GM23338 (cell line): ENCODE results near the gene WDR74. TPM values are rescaled to one million over a fixed set of nuclear protein-coding genes. Genes with fewer than 3 reads are reported as not detected.

Source experiments
- ATAC-seq: fragments of 200-7000 bp; cut with Tn5 transposase; 3 replicates; pipeline ENCODE4 v1.9.1; 2020
- DNase-seq: peaks from one replicate; pipeline ENCODE4 v3.0.0-alpha.2; 2015; ENCODE audit warnings: low spot score
- H2AFZ ChIP-seq: fragments of 200-600 bp; sonication (generic); 2 replicates; pipeline ENCODE4 v1.8.0; 2016; ENCODE audit warnings: antibody characterized with exemption, mild to moderate bottlenecking, moderate library complexity
- H3F3A ChIP-seq: fragments of 200-600 bp; sonication (generic); replicated peaks from 2 replicates; pipeline ENCODE4 v1.8.0; 2017; ENCODE audit warnings: antibody characterized with exemption, mixed run types, low read depth
- H3K27ac ChIP-seq: fragments of 200-600 bp; sonication (generic); 2 replicates; pipeline ENCODE4 v1.6.1; 2016; ENCODE audit warnings: low read depth
- H3K27me3 ChIP-seq: fragments of 200-600 bp; sonication (generic); 2 replicates; pipeline ENCODE4 v1.8.0; 2016; ENCODE audit warnings: mild to moderate bottlenecking, mixed run types, moderate library complexity; ENCODE audit not compliant: insufficient read depth
- H3K36me3 ChIP-seq: fragments of 200-600 bp; sonication (generic); 2 replicates; pipeline ENCODE4 v1.8.0; 2016; ENCODE audit warnings: mild to moderate bottlenecking; ENCODE audit not compliant: insufficient read depth
- H3K4me1 ChIP-seq: fragments of 200-600 bp; sonication (generic); 2 replicates; pipeline ENCODE4 v1.8.0; 2016; ENCODE audit warnings: mild to moderate bottlenecking, moderate library complexity; ENCODE audit not compliant: insufficient read depth
- H3K4me2 ChIP-seq: fragments of 200-600 bp; sonication (generic); 2 replicates; pipeline ENCODE4 v1.7.1; 2017; ENCODE audit warnings: mixed run types
- H3K4me3 ChIP-seq: fragments of 200-600 bp; sonication (generic); 2 replicates; pipeline ENCODE4 v1.6.1; 2016; ENCODE audit warnings: mixed run types
- H3K79me2 ChIP-seq: fragments of 200-600 bp; sonication (generic); replicated peaks from 2 replicates; pipeline ENCODE4 v1.8.0; 2017; ENCODE audit warnings: mild to moderate bottlenecking; ENCODE audit not compliant: insufficient read depth
- H3K9me2 ChIP-seq: fragments of 200-600 bp; sonication (generic); 2 replicates; pipeline ENCODE4 v1.8.0; 2017; ENCODE audit not compliant: insufficient read depth
- H4K20me1 ChIP-seq: fragments of 200-600 bp; sonication (generic); replicated peaks from 2 replicates; pipeline ENCODE4 v1.8.0; 2017; ENCODE audit warnings: mild to moderate bottlenecking; ENCODE audit not compliant: insufficient read depth
- H3K27ac Mint-ChIP-seq: 2 replicates; pipeline ENCODE4 v1.8.0; 2020; ENCODE audit warnings: inconsistent platforms, mild to moderate bottlenecking, moderate library complexity, mixed read lengths
- H3K27me3 Mint-ChIP-seq: 3 replicates; pipeline ENCODE4 v1.8.0; 2022; ENCODE audit warnings: low read depth, mild to moderate bottlenecking, moderate library complexity, mixed read lengths, inconsistent platforms; ENCODE audit not compliant: insufficient read depth, poor library complexity
- H3K36me3 Mint-ChIP-seq: 3 replicates; pipeline ENCODE4 v1.8.0; 2021; ENCODE audit warnings: low read depth, mild to moderate bottlenecking, inconsistent platforms, moderate library complexity, mixed read lengths
- H3K4me1 Mint-ChIP-seq: 3 replicates; pipeline ENCODE4 v1.8.0; 2020; ENCODE audit warnings: mild to moderate bottlenecking, inconsistent platforms, mixed read lengths
- H3K4me3 Mint-ChIP-seq: 3 replicates; pipeline ENCODE4 v1.8.0; 2021; ENCODE audit warnings: moderate library complexity, mild to moderate bottlenecking, inconsistent platforms, mixed read lengths
- H3K9me3 Mint-ChIP-seq: 3 replicates; pipeline ENCODE4 v1.8.0; 2020; ENCODE audit warnings: moderate library complexity, mild to moderate bottlenecking, inconsistent platforms, mixed read lengths
- CTCF ChIP-seq, 2 experiments: fragments of 200-600 bp in 1 of 2; sonication (generic) in 1 of 2; conservative IDR thresholded peaks; 2 replicates each; pipeline versions ENCODE4 v1.5.1 to v1.6.1; 2016 to 2017; ENCODE audit warnings: antibody characterized with exemption in 2 of 2, low read depth in 2 of 2, mild to moderate bottlenecking in 2 of 2, moderate library complexity in 1 of 2
- ETS1 ChIP-seq: IDR thresholded peaks from 2 replicates; pipeline ENCODE4 v1.6.1; 2016; ENCODE audit warnings: antibody characterized with exemption
- EZH2 ChIP-seq: fragments of 200-600 bp; sonication (generic); IDR thresholded peaks from one replicate; pipeline ENCODE4 v1.8.0; 2017; ENCODE audit warnings: antibody characterized with exemption, mild to moderate bottlenecking, low read depth; ENCODE audit not compliant: unreplicated experiment
- NANOG ChIP-seq: IDR thresholded peaks from 2 replicates; pipeline ENCODE4 v1.6.1; 2016; ENCODE audit warnings: antibody characterized with exemption, borderline replicate concordance
- POLR2AphosphoS5 ChIP-seq: IDR thresholded peaks from 2 replicates; pipeline ENCODE4 v1.6.1; 2016; ENCODE audit warnings: antibody characterized with exemption, low read depth
- STAT1 ChIP-seq: IDR thresholded peaks from one replicate; pipeline ENCODE4 v1.6.1; 2016; ENCODE audit warnings: antibody characterized with exemption; ENCODE audit not compliant: unreplicated experiment
- ZNF114 ChIP-seq: fragments of 250-450 bp; sonication (Bioruptor Pico); IDR thresholded peaks from 2 replicates; pipeline ENCODE4 v1.5.0; 2020; ENCODE audit warnings: mild to moderate bottlenecking, moderate library complexity
- ZNF331 ChIP-seq: fragments of 250-450 bp; sonication (Bioruptor Pico); IDR thresholded peaks from 2 replicates; pipeline ENCODE4 v1.5.0; 2020; ENCODE audit warnings: low read depth, mild to moderate bottlenecking, moderate library complexity
- ZNF462 ChIP-seq: fragments of 250-450 bp; sonication (Bioruptor Pico); IDR thresholded peaks from 2 replicates; pipeline ENCODE4 v1.5.0; 2020; ENCODE audit warnings: mild to moderate bottlenecking, moderate library complexity
- polyA plus RNA-seq: library from polyadenylated mRNA; unstranded; fragments of >200 nt; fragmentation: Nextera tagmentation; extraction: Ambion mirVana; gene quantifications from 2 replicates; pipeline ENCODE4 v1.2.1, GENCODE V29; 2016
- total RNA-seq: library from RNA; depleted of rRNA; stranded (reverse); fragments of >200 nt; shearing (Covaris generic); gene quantifications from 2 replicates; pipeline ENCODE4 v1.2.3, GENCODE V29; 2014
- TF ChIP-seq, protein P1 (sequence below): IDR thresholded peaks from one replicate; pipeline ENCODE4 v1.6.1; 2018; ENCODE audit warnings: antibody characterized with exemption; ENCODE audit not compliant: unreplicated experiment

The WDR74 gene
- total and polyA plus RNA-seq, 2 experiments from 2014 or later: 94.4 to 136 TPM

- DNase-seq: no peak
- Histone ChIP-seq H3K4me3 (no peak overlapping the region), H3K79me2 (peaks cover 27% of the 10 kb centered on the region), H3K36me3 (peaks cover 55% of the 10 kb centered on the region), H3K27ac (no peak overlapping the region), H4K20me1 (peaks cover 10% of the 10 kb centered on the region), H3F3A (peaks cover 7% of the 10 kb centered on the region), H3K4me1 (peaks cover 6% of the 10 kb centered on the region; the same call in 1 of the 2 replicates), H3K9me2 (no peaks in the 10 kb centered on the region), H3K4me2 (no peak overlapping the region), H3K27me3 (no peaks in the 10 kb centered on the region), H2AFZ (no peak overlapping the region)
- H3K4me3 Mint-ChIP-seq: no peak overlapping the region
- no peak overlapping the region for H3K27ac Mint-ChIP-seq
- H3K27me3 Mint-ChIP-seq: peaks cover 12% of the 10 kb centered on the region
- no peaks in the 10 kb centered on the region for H3K9me3 Mint-ChIP-seq
- H3K4me1 Mint-ChIP-seq: peaks cover 10% of the 10 kb centered on the region
- ATAC-seq: no peak
- TF ChIP-seq CTCF (conservative IDR thresholded peaks at IDR 0.05; ENCODE audit: low read depth in 2 of 2) (no peak), ZNF462 (no peak)
- H3K36me3 Mint-ChIP-seq: peaks cover 72% of the 10 kb centered on the region
Observed at GRCh38 chr11:62801071-62801470, 38.3 kb downstream of the WDR74 start.

DNA sequence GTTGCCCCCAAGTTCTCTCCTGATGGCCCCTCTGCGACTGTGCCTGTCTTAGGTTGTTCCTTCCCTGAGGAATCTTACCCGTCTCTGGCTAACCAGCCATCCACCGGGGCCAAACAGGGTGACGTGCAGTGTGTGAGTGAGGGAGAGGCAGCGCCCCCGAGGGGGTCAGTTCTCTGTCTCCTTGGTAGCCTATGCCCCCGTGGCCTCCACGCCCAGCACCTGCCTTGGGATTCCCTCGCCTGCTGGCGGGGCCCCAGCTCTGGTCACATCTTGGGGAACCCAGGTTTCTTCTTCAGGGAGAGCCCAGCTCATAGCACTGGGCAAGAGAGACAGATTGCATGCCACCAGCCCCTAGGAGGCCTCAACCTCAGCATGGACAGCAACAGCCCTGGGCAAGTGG lies 39.9 kb downstream of the WDR74 start:
- Histone ChIP-seq H3F3A (peaks cover 12% of the 10 kb centered on the region), H3K4me1 (0 out of 2 replicates have a peak, but pooled peaks cover 5% of the 10 kb centered on the region), H3K36me3 (peaks cover 68% of the 10 kb centered on the region), H3K4me3 (no peak overlapping the region), H3K79me2 (peaks cover 21% of the 10 kb centered on the region), H3K9me2 (no peaks in the 10 kb centered on the region), H3K27ac (no peak overlapping the region), H2AFZ (no peak overlapping the region), H3K4me2 (no peak overlapping the region), H4K20me1 (peaks cover 10% of the 10 kb centered on the region), H3K27me3 (no peaks in the 10 kb centered on the region)
- H3K4me1 Mint-ChIP-seq: peaks cover 8% of the 10 kb centered on the region
- no peak for DNase-seq
- H3K9me3 Mint-ChIP-seq: no peaks in the 10 kb centered on the region
- H3K27ac Mint-ChIP-seq: no peak overlapping the region
- peaks cover 8% of the 10 kb centered on the region for H3K27me3 Mint-ChIP-seq
- no peak overlapping the region for H3K4me3 Mint-ChIP-seq
- ATAC-seq: no peak
- H3K36me3 Mint-ChIP-seq: peaks cover 88% of the 10 kb centered on the region
- TF ChIP-seq EZH2: no peak
- no peak for TF ChIP-seq NANOG
- TF ChIP-seq, protein P1, sequence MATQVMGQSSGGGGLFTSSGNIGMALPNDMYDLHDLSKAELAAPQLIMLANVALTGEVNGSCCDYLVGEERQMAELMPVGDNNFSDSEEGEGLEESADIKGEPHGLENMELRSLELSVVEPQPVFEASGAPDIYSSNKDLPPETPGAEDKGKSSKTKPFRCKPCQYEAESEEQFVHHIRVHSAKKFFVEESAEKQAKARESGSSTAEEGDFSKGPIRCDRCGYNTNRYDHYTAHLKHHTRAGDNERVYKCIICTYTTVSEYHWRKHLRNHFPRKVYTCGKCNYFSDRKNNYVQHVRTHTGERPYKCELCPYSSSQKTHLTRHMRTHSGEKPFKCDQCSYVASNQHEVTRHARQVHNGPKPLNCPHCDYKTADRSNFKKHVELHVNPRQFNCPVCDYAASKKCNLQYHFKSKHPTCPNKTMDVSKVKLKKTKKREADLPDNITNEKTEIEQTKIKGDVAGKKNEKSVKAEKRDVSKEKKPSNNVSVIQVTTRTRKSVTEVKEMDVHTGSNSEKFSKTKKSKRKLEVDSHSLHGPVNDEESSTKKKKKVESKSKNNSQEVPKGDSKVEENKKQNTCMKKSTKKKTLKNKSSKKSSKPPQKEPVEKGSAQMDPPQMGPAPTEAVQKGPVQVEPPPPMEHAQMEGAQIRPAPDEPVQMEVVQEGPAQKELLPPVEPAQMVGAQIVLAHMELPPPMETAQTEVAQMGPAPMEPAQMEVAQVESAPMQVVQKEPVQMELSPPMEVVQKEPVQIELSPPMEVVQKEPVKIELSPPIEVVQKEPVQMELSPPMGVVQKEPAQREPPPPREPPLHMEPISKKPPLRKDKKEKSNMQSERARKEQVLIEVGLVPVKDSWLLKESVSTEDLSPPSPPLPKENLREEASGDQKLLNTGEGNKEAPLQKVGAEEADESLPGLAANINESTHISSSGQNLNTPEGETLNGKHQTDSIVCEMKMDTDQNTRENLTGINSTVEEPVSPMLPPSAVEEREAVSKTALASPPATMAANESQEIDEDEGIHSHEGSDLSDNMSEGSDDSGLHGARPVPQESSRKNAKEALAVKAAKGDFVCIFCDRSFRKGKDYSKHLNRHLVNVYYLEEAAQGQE: no peak
- TF ChIP-seq ZNF114 (CRISPR knock-in tag): no peak
- no peak for TF ChIP-seq ETS1
- TF ChIP-seq ZNF331 (CRISPR knock-in tag): no peak
- TF ChIP-seq STAT1: no peak
- no peak for TF ChIP-seq POLR2AphosphoS5
